T47D (cell line): ENCODE measurements around the gene NME8.
A peak's percentile ranks its signal among the peaks of the same experiment; 100 is the strongest.

Experiments
- DNase-seq, 2 experiments: peaks; one replicate each; pipeline versions ENCODE4 v3.0.0 to v3.0.0-alpha.2; 2011 to 2012; ENCODE audit warnings: low read depth in 1 of 2, low spot score in 1 of 2
- JUND ChIP-seq: IDR thresholded peaks from 2 replicates; pipeline ENCODE4 v1.6.1; 2012; ENCODE audit warnings: low read depth
- in situ Hi-C: cut with HindIII; loops from 2 replicates; pipeline ENCODE4 v1.10.0; 2016; ENCODE audit warnings: low sequenced_read_pairs, low pct_unique_long_range_greater_than_20kb

The NME8 gene

DNA sequence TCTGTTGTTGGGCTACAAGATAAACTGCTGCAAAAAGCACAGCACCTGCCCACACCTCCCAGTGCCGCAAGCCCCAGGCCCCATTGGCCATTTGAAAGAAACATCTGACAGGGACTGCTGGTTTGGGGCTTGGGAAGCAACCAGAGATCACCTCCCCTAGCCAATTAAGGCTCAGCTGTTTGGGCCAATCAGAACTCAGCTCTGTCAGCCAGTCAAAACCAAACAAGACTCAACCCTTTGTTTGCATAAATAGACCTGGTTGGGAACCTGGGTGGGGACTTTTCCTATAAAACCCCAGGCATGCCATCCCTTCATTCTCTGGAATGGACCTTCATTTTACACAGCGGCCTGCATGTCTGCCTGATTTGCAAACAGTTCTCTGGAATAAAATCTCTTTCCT is 17.2 kb upstream of the NME8 start:
- no peak for TF ChIP-seq JUND
- no peak for DNase-seq
- in situ Hi-C loops = no loop called here

DNA sequence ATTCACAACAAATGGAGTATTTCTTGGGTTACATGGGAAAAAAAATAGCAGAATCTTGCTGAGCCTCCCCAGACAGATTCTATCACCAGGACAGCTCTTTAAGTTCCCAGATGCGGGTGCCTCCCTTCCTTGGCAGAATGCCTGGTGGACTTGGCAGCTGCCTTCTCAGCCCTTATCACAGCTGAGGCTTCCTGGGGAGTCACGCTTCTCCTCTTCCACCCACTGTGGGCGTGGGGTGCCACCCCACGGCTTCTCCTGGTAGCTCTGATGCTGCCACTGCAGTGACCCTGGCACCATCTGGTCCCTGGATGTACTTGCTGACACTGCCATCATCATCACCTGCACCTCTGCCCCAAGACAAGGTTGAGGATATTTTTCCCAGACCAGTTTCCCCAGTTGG is 16.2 kb upstream of the NME8 start:
- peak in 1 of 2 experiments; percentile 15 for DNase-seq
- in situ Hi-C loops = no loop called here
- TF ChIP-seq JUND = no peak

DNA sequence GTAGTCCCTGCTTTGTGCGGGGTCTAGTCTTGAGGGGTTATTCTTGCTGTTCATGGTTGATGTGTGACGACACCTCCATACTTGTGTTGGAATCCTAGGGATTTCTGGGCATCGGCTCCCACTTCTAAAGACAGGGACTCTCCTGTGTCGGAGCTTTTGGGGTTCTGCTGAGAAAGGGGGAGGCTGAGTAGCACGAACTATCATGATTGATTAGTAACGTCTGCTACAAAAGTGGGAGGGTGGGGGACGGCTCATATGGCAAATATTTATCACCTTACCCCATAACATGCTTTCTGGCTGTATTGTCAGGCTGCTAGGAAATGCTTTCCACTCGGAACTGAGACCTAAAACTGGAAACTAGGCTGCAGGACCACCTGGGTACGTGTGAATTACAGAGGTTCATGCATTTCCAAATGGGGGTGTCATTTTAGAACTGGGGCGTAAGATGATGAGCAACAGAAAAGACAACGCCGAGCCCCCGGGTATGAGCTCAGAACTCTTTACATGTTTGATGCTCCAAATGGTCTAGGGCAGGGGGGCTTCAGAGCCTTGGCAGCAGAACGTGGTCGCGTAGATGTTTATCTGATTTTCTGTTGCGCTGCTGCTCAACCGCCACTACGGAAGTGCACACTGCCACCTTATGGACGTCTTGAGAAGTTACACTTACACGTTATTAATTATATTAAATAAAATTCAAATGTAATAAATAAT is 15.1 kb upstream of the NME8 start:
- peak; percentile 21 to 68 for DNase-seq
- in situ Hi-C loops = no loop called here

DNA sequence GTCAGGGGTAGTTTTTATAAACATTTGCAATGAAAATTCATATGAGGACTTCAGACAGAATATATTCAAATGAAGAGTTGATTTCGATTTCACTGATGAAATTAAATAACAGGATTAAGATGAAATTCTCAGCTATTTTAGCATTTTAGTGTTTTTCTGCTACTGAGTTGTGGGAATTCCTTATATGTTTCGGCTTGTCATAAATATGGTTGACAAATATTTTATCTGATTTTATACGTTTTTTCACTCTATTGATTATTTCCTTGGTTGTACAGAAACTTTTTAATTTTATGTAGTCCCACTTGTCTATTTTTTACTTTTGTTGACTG is 14.6 kb upstream of the NME8 start:
- no peak for TF ChIP-seq JUND
- DNase-seq = no peak
- in situ Hi-C loops = no loop called here

More for the DNA sequence above, 15.1 kb upstream of the NME8 start:
- TF ChIP-seq JUND = no peak

DNA sequence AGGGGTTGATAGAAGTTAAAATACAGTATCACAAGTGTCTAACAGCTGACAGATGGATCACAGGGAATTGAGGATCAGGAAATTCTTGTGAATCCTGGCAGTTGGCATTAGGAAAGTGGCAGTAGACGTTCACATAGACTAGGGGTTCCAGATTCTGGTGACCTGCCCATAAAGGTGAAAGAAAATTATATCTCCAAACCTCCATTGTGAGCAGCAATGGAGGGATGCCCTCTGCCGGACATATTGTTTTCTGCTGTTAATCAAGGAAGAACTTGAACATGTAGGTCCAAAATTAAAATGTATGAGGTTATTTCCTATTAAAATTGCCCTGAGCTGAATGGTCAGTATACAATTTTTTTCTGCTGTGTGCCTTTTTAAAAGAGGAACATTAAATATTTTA is 5.1 kb downstream of the NME8 start:
- DNase-seq = peak in 1 of 2 experiments; percentile 45
- in situ Hi-C loops = no loop called here
- no peak for TF ChIP-seq JUND

DNA sequence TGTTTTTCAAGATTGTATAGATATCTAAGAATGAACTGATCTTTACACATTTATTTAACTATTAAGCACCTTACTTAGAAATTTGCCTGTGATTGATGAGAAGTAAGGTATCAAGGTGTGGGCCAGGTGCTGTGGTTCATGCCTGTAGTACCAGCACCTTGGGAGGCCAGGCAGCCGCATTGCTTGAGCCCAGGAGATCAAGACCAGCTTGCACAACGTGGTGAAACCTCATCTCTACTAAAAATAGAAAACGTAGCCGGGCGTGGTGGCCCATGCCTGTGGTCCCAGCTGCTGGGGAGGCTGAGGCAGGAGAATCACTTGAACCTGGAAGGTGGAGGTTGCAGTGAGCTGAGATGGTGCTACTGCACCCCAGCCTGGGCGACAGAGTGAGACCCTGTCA is 33.7 kb downstream of the NME8 start:
- in situ Hi-C loops = no loop called here
- no peak for DNase-seq
- TF ChIP-seq JUND = no peak

DNA sequence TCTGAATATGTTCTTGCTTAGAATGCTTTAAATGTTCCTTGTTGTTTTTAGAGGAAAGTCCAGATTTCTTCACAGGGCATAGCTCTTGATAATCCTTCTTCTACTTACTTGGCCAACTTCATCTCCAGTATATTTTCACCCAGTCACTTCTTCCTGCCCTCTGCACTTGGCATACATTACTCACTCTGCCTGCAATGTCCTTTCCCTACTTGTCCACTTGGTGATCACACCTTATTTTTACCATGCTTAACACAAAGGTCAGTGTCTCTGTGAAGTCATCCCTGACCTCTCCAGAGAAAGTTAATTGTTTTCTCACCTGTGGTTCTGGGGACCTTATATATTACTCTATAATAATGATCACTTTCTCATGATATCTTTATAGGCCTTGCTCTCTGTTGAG is 45.0 kb downstream of the NME8 start:
- in situ Hi-C loops = no loop called here
- no peak for DNase-seq
- TF ChIP-seq JUND = no peak

DNA sequence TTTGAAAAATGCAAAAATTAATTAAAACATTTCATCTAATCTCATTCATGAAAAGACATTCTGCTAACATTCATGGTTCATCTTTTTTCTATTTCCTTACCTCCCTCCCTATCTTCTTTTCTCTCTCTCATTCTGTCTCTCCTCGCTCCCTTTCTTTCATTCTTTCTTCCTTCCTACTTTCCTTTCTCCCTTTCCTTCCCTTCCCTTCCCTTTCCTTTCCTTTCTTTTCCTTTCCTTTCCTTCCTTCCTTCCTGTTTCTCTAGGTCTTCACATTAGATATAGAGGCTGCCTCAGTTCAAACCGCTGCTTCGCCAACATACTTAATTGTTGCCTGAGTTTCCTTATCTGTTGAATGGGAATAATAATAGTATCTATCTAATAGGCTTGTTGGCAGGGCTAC is 46.3 kb downstream of the NME8 start:
- no peak for DNase-seq
- in situ Hi-C loops = no loop called here
- no peak for TF ChIP-seq JUND

DNA sequence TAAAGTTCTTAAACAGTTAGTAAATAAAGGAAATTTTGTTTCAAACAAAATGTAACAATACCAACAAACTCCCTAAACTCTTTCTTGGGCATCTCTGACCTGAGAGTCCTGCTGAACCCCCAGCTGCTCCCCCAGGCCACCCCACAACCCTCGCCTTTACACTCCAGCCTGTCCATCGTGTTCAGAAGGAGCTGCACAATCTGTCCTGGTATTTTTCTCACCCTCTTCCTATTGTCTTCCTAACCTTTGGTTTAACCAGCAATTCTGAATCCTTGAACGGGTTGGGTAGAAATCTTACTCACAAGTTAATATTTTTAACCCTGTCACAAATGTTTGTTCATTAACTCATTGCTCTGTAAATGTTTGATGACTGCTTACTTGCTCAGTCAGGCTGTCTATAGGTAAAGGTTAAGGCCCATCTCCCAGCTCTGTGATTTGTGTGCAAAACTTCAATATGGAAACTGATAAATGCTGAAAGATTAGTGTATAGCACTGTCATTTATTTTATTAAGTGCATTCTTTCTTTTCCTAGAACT is 51.4 kb downstream of the NME8 start:
- TF ChIP-seq JUND = no peak
- no peak for DNase-seq
- in situ Hi-C loops = no loop called here

DNA sequence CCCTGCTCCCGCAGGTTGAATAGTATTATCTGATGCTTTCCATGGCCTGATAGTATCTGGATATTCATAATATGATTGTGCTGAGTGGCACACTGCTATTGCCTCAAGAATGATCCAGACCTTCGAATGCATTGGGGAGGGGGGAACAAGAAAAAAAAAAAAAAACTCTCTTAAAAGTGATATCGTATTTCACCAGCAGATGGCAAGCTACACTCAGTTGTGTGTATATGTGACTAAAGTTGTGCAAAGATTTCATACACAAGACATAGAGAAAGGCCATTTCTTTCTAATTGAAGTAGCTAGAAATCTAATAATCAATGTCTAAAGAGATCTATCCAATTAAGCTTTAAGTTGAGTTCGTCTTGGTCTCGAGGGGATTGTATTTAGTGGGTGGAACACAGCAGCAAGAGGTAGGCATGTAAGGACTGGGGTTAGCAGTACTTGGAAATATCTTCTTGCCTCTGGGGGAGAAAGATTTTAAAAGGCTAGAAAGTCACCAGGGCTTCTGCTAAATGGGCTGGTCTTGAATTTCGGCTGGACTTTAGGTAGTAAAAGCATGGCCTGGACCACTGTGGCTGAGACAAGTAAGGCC is 52.9 kb downstream of the NME8 start:
- DNase-seq = peak; percentile 30 to 61
- in situ Hi-C loops = no loop called here
- TF ChIP-seq JUND = no peak

DNA sequence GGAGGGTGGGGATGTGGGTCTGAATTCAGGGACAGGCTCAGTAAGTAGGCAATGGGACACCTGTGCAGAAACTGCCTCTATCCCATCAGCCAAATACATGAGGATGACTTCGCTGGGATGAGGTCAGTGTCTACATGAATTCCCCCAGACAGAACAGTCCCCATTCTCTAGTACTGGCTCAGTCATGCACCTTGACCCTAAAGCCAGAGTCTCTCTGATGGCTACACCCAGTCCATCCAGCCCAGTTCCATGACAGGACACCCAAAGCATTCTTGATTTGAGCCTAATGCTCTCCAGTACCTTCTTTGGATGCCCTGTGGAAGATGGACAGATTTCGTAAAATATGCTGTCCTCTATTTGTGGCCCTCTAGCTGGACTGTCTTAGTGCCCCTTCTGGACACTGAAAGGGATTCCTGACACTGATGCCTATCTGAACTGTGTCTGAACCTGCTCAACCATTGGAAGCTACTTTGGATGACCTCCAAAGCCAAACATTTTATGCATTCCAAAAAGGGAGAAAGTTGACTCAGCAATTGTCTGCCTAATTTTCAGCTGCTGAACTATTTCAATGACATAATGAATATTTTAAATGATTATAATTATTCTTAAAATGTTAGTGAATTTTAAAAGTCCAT is 53.6 kb downstream of the NME8 start:
- in situ Hi-C loops = no loop called here
- DNase-seq = peak; percentile 23 to 83
- no peak for TF ChIP-seq JUND

DNA sequence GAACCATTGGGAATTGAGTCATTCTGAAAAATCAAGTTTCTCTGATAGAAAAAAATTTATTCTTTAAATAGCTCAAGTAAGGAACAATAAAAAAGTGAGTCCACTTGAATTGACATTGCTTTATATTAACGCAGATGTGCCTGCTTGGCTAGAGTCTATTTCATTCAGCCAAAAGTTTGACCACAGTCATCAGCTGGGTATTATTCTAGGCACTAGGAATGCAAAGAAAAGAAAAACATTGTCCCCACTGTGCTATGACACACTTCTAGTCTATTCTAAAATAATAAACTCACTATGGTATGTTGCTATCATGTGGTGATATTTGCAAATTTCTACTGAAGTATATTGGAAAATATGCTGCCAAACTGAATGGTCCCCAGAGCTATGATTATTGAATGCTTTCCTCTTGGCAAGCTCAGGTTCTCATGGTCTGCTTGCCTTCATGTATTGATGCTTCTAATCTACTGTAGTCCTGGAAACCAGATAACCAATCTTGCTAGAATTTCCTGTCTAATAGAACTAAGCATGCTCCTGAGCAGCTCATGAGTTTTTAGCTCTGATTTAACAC is 59.9 kb downstream of the NME8 start:
- in situ Hi-C loops = no loop called here
- TF ChIP-seq JUND = no peak
- DNase-seq = no peak

DNA sequence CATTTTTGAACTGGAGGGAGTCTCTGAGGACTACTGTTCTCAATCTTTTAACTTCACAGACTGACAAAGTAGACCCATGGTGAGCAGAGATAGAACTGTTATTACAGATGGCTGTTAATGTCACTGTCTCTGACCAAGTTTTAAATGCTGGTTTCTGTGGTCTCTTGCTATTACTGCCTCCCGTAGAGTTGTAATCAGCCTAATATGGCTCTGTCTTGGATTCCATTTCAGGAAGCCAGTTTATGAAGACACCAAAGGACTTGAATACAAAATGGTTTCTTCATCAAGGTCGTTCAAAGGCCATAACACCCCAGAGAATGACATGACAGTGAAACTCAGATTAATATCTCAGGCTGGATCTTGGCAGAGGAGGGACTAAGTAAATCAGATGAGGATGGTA is 64.4 kb downstream of the NME8 start:
- in situ Hi-C loops = no loop called here
- TF ChIP-seq JUND = no peak
- no peak for DNase-seq

DNA sequence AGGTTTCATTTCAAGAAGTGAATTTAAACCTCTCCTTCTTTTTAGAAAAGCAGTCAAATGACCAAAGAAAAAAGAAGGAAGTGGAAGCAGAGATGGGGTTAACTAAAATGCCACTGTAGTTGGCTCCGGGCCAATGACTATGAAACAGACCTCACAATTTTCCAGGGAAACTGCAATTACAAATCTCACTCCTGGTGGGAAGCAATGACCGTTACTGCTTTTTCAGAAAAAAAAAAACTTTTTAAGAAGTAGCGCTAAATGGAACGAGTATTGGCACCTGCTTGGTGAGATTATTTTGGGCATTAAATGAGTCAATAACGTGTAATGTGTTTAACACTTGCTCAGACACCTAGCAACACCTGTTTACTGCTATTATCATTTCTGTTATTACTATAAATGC is 67.0 kb downstream of the NME8 start:
- TF ChIP-seq JUND = no peak
- no peak for DNase-seq
- in situ Hi-C loops = no loop called here
